ENCODE measurements around the gene RTN4R.

Gene RTN4R

GRCh38 chr22:20215742-20216141 lies 52.4 kb downstream of the RTN4R start:
- H3K36me3 ChIP-seq (ENCODE audit: insufficient read depth, low read length): no peaks in the 10 kb centered on the region
- H3K4me1 ChIP-seq (ENCODE audit: control insufficient read depth, insufficient read depth, low read length, unreplicated experiment): no peaks in the 10 kb centered on the region
- H3K79me2 ChIP-seq (ENCODE audit: control insufficient read depth, insufficient read depth, low read length, unreplicated experiment): no peaks in the 10 kb centered on the region
- H3K4me3 ChIP-seq (ENCODE audit: low read depth, low read length): no peak overlapping the region
- H3K27me3 ChIP-seq (ENCODE audit: insufficient read depth, low read length): no peaks in the 10 kb centered on the region
- no peak overlapping the region for H3K27ac ChIP-seq (ENCODE audit: low read depth, low read length)
- H2AFZ ChIP-seq (ENCODE audit: low read length, unreplicated experiment): no peak overlapping the region

- no peak overlapping the region for H3K4me3 ChIP-seq (ENCODE audit: low read depth, low read length)
- H3K79me2 ChIP-seq (ENCODE audit: control insufficient read depth, insufficient read depth, low read length, unreplicated experiment): no peaks in the 10 kb centered on the region
- no peak overlapping the region for H2AFZ ChIP-seq (ENCODE audit: low read length, unreplicated experiment)
- no peaks in the 10 kb centered on the region for H3K4me1 ChIP-seq (ENCODE audit: control insufficient read depth, insufficient read depth, low read length, unreplicated experiment)
- H3K36me3 ChIP-seq (ENCODE audit: insufficient read depth, low read length): no peaks in the 10 kb centered on the region
- no peak overlapping the region for H3K27ac ChIP-seq (ENCODE audit: low read depth, low read length)
- no peaks in the 10 kb centered on the region for H3K27me3 ChIP-seq (ENCODE audit: insufficient read depth, low read length)
Measured at GRCh38 chr22:20214853-20215252, 53.3 kb downstream of the RTN4R start.

GRCh38 chr22:20213833-20214708 lies 54.0 kb downstream of the RTN4R start:
- Histone ChIP-seq H3K27ac (ENCODE audit: low read depth, low read length) (no peak overlapping the region), H3K4me3 (ENCODE audit: low read depth, low read length) (no peak overlapping the region), H3K36me3 (ENCODE audit: insufficient read depth, low read length) (no peaks in the 10 kb centered on the region), H3K27me3 (ENCODE audit: insufficient read depth, low read length) (no peaks in the 10 kb centered on the region), H3K4me1 (ENCODE audit: control insufficient read depth, insufficient read depth, low read length, unreplicated experiment) (no peaks in the 10 kb centered on the region), H3K79me2 (ENCODE audit: control insufficient read depth, insufficient read depth, low read length, unreplicated experiment) (no peaks in the 10 kb centered on the region), H2AFZ (ENCODE audit: low read length, unreplicated experiment) (no peak overlapping the region)

GRCh38 chr22:20212754-20213699 lies 55.1 kb downstream of the RTN4R start:
- Histone ChIP-seq H3K27ac (ENCODE audit: low read depth, low read length) (no peak overlapping the region), H3K4me3 (ENCODE audit: low read depth, low read length) (no peak overlapping the region), H3K4me1 (ENCODE audit: control insufficient read depth, insufficient read depth, low read length, unreplicated experiment) (no peaks in the 10 kb centered on the region), H3K27me3 (ENCODE audit: insufficient read depth, low read length) (no peaks in the 10 kb centered on the region), H2AFZ (ENCODE audit: low read length, unreplicated experiment) (no peak overlapping the region), H3K79me2 (ENCODE audit: control insufficient read depth, insufficient read depth, low read length, unreplicated experiment) (no peaks in the 10 kb centered on the region), H3K36me3 (ENCODE audit: insufficient read depth, low read length) (no peaks in the 10 kb centered on the region)

- Histone ChIP-seq H3K27ac (ENCODE audit: low read depth, low read length) (no peak overlapping the region), H2AFZ (ENCODE audit: low read length, unreplicated experiment) (no peak overlapping the region), H3K4me1 (ENCODE audit: control insufficient read depth, insufficient read depth, low read length, unreplicated experiment) (no peaks in the 10 kb centered on the region), H3K79me2 (ENCODE audit: control insufficient read depth, insufficient read depth, low read length, unreplicated experiment) (peaks cover 4% of the 10 kb centered on the region), H3K4me3 (ENCODE audit: low read depth, low read length) (no peak overlapping the region), H3K36me3 (ENCODE audit: insufficient read depth, low read length) (no peaks in the 10 kb centered on the region), H3K27me3 (ENCODE audit: insufficient read depth, low read length) (no peaks in the 10 kb centered on the region)
Measured at GRCh38 chr22:20211997-20212753, 55.9 kb downstream of the RTN4R start.

GRCh38 chr22:20211409-20211996 lies 56.6 kb downstream of the RTN4R start:
- H3K27me3 ChIP-seq (ENCODE audit: insufficient read depth, low read length): no peaks in the 10 kb centered on the region
- no peak overlapping the region for H2AFZ ChIP-seq (ENCODE audit: low read length, unreplicated experiment)
- H3K4me3 ChIP-seq (ENCODE audit: low read depth, low read length): no peak overlapping the region
- H3K4me1 ChIP-seq (ENCODE audit: control insufficient read depth, insufficient read depth, low read length, unreplicated experiment): no peaks in the 10 kb centered on the region
- peaks cover 5% of the 10 kb centered on the region for H3K79me2 ChIP-seq (ENCODE audit: control insufficient read depth, insufficient read depth, low read length, unreplicated experiment)
- no peaks in the 10 kb centered on the region for H3K36me3 ChIP-seq (ENCODE audit: insufficient read depth, low read length)
- H3K27ac ChIP-seq (ENCODE audit: low read depth, low read length): no peak overlapping the region

- H2AFZ ChIP-seq (ENCODE audit: low read length, unreplicated experiment): no peak overlapping the region
- H3K36me3 ChIP-seq (ENCODE audit: insufficient read depth, low read length): no peaks in the 10 kb centered on the region
- H3K79me2 ChIP-seq (ENCODE audit: control insufficient read depth, insufficient read depth, low read length, unreplicated experiment): peaks cover 5% of the 10 kb centered on the region
- no peaks in the 10 kb centered on the region for H3K4me1 ChIP-seq (ENCODE audit: control insufficient read depth, insufficient read depth, low read length, unreplicated experiment)
- no peak overlapping the region for H3K27ac ChIP-seq (ENCODE audit: low read depth, low read length)
- no peaks in the 10 kb centered on the region for H3K27me3 ChIP-seq (ENCODE audit: insufficient read depth, low read length)
- H3K4me3 ChIP-seq (ENCODE audit: low read depth, low read length): no peak overlapping the region
Measured at GRCh38 chr22:20210473-20211059, 57.6 kb downstream of the RTN4R start.

GRCh38 chr22:20209761-20210250 lies 58.3 kb downstream of the RTN4R start:
- no peaks in the 10 kb centered on the region for H3K27me3 ChIP-seq (ENCODE audit: insufficient read depth, low read length)
- peaks cover 5% of the 10 kb centered on the region for H3K79me2 ChIP-seq (ENCODE audit: control insufficient read depth, insufficient read depth, low read length, unreplicated experiment)
- no peaks in the 10 kb centered on the region for H3K36me3 ChIP-seq (ENCODE audit: insufficient read depth, low read length)
- H3K27ac ChIP-seq (ENCODE audit: low read depth, low read length): no peak overlapping the region
- no peak overlapping the region for H2AFZ ChIP-seq (ENCODE audit: low read length, unreplicated experiment)
- H3K4me3 ChIP-seq (ENCODE audit: low read depth, low read length): no peak overlapping the region
- no peaks in the 10 kb centered on the region for H3K4me1 ChIP-seq (ENCODE audit: control insufficient read depth, insufficient read depth, low read length, unreplicated experiment)

- Histone ChIP-seq H3K4me3 (ENCODE audit: low read depth, low read length) (no peak overlapping the region), H2AFZ (ENCODE audit: low read length, unreplicated experiment) (no peak overlapping the region), H3K36me3 (ENCODE audit: insufficient read depth, low read length) (no peaks in the 10 kb centered on the region), H3K27ac (ENCODE audit: low read depth, low read length) (no peak overlapping the region), H3K27me3 (ENCODE audit: insufficient read depth, low read length) (no peaks in the 10 kb centered on the region), H3K79me2 (ENCODE audit: control insufficient read depth, insufficient read depth, low read length, unreplicated experiment) (peaks cover 5% of the 10 kb centered on the region), H3K4me1 (ENCODE audit: control insufficient read depth, insufficient read depth, low read length, unreplicated experiment) (peaks cover 4% of the 10 kb centered on the region)
Measured at GRCh38 chr22:20208713-20209310, 59.3 kb downstream of the RTN4R start.
